HL-60 (cell line): Measurements from ENCODE around the gene ANO1.

Experiments used
- DNase-seq, 2 experiments: peaks; one replicate each; pipeline ENCODE4 v3.0.0-alpha.2; 2010 to 2020; ENCODE audit warnings: low read depth in 1 of 2, low spot score in 1 of 2
- H3K27ac ChIP-seq: fragments of 250-450 bp; sonication (Bioruptor Pico); replicated peaks from 2 replicates; pipeline ENCODE4 v1.5.1; 2020; ENCODE audit warnings: mild to moderate bottlenecking, moderate library complexity
- H3K27me3 ChIP-seq: fragments of 250-450 bp; sonication (Bioruptor Pico); 2 replicates; pipeline ENCODE4 v1.5.1; 2021; ENCODE audit warnings: mild to moderate bottlenecking, moderate library complexity; ENCODE audit not compliant: insufficient read depth, poor library complexity, severe bottlenecking
- H3K4me3 ChIP-seq: replicated peaks from 2 replicates; pipeline ENCODE4 v1.5.1; 2011; ENCODE audit warnings: mild to moderate bottlenecking, control low read depth, low read length; ENCODE audit not compliant: insufficient read depth
- GABPA ChIP-seq: IDR thresholded peaks from 2 replicates; pipeline ENCODE4 v1.6.1; 2012; ENCODE audit warnings: low read depth
- POLR2AphosphoS5 ChIP-seq: IDR thresholded peaks from 2 replicates; pipeline ENCODE4 v1.6.1; 2012; ENCODE audit warnings: low read depth
- SPI1 ChIP-seq: IDR thresholded peaks from 2 replicates; pipeline ENCODE4 v1.6.1; 2012; ENCODE audit warnings: low read depth, mild to moderate bottlenecking, borderline replicate concordance
- TF ChIP-seq, protein P1 (sequence below): IDR thresholded peaks from one replicate; pipeline ENCODE4 v1.5.1; 2011; ENCODE audit warnings: low read length, control low read depth, inconsistent platforms; ENCODE audit not compliant: insufficient read depth
- TF ChIP-seq, protein P2 (sequence below): IDR thresholded peaks from 2 replicates; pipeline ENCODE4 v1.6.1; 2012; ENCODE audit warnings: low read depth; ENCODE audit not compliant: insufficient replicate concordance

Gene ANO1

DNA sequence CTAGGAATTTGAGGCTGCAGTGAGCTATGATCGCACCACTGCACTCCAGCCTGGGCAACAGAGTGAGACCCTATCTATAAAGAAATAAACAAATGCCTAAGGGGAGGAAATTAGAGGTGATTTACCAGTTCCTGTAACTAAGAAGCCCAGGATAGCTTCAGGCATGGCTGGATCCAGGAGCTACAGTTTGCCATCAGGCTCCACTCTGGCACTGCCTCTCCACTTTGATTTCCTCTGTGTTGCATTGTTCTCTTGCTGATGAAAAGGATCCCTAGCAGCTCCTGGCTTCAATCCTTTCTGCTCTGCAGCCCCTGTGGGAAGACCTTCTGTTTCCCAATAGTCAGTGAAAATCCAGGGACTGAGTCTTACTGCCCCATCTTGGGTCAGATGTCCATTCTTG is 104.9 kb downstream of the ANO1 start:
- H3K27me3 ChIP-seq, result no peaks in the 10 kb centered on the region
- DNase-seq, result no peak
- H3K27ac ChIP-seq, result no peak overlapping the region
- no peak overlapping the region for H3K4me3 ChIP-seq
- TF ChIP-seq GABPA (no peak), SPI1 (no peak), POLR2AphosphoS5 (no peak)
- TF ChIP-seq, protein P1, sequence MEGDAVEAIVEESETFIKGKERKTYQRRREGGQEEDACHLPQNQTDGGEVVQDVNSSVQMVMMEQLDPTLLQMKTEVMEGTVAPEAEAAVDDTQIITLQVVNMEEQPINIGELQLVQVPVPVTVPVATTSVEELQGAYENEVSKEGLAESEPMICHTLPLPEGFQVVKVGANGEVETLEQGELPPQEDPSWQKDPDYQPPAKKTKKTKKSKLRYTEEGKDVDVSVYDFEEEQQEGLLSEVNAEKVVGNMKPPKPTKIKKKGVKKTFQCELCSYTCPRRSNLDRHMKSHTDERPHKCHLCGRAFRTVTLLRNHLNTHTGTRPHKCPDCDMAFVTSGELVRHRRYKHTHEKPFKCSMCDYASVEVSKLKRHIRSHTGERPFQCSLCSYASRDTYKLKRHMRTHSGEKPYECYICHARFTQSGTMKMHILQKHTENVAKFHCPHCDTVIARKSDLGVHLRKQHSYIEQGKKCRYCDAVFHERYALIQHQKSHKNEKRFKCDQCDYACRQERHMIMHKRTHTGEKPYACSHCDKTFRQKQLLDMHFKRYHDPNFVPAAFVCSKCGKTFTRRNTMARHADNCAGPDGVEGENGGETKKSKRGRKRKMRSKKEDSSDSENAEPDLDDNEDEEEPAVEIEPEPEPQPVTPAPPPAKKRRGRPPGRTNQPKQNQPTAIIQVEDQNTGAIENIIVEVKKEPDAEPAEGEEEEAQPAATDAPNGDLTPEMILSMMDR, result no peak
- TF ChIP-seq, protein P2, sequence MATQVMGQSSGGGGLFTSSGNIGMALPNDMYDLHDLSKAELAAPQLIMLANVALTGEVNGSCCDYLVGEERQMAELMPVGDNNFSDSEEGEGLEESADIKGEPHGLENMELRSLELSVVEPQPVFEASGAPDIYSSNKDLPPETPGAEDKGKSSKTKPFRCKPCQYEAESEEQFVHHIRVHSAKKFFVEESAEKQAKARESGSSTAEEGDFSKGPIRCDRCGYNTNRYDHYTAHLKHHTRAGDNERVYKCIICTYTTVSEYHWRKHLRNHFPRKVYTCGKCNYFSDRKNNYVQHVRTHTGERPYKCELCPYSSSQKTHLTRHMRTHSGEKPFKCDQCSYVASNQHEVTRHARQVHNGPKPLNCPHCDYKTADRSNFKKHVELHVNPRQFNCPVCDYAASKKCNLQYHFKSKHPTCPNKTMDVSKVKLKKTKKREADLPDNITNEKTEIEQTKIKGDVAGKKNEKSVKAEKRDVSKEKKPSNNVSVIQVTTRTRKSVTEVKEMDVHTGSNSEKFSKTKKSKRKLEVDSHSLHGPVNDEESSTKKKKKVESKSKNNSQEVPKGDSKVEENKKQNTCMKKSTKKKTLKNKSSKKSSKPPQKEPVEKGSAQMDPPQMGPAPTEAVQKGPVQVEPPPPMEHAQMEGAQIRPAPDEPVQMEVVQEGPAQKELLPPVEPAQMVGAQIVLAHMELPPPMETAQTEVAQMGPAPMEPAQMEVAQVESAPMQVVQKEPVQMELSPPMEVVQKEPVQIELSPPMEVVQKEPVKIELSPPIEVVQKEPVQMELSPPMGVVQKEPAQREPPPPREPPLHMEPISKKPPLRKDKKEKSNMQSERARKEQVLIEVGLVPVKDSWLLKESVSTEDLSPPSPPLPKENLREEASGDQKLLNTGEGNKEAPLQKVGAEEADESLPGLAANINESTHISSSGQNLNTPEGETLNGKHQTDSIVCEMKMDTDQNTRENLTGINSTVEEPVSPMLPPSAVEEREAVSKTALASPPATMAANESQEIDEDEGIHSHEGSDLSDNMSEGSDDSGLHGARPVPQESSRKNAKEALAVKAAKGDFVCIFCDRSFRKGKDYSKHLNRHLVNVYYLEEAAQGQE, result no peak

DNA sequence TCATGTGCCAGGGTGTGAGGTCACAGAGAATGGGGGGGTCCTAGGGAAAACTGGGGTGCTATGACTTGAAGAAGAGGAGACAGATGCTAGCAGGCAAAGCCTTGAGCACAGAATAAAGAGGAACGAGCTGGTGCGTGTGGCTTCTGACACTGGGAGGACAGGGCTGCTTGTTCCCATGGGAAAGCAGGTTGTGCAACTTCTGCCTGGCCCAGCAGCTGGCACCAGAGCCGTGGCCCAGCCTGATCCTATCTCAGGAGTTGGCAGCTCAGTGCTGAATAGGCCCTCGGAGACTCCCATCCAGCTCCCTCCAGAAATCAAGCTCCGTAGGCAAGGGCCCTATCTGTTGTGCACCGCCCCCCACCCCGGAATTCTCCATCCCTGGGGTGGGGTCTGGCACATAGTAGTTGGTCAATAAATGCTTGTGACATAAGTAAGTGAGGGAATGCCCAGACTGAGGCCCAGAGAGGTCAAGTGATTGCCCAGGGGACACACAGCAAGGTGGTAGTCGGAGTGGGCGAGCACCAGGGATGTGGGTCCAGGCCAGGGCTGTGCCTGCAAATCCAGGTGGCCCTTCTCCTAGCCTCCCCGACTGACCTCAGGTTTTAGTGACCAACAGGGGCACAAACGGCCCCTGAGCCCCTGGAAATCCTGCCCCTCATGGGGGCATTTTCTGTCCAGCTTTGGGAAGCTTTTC is 105.5 kb downstream of the ANO1 start:
- no peaks in the 10 kb centered on the region for H3K27me3 ChIP-seq
- H3K4me3 ChIP-seq, result no peak overlapping the region
- H3K27ac ChIP-seq, result no peak overlapping the region
- TF ChIP-seq SPI1, result no peak
- TF ChIP-seq, protein P2, result no peak
- TF ChIP-seq, protein P1, result no peak
- TF ChIP-seq POLR2AphosphoS5, result no peak
- TF ChIP-seq GABPA, result no peak
- DNase-seq, result no peak

DNA sequence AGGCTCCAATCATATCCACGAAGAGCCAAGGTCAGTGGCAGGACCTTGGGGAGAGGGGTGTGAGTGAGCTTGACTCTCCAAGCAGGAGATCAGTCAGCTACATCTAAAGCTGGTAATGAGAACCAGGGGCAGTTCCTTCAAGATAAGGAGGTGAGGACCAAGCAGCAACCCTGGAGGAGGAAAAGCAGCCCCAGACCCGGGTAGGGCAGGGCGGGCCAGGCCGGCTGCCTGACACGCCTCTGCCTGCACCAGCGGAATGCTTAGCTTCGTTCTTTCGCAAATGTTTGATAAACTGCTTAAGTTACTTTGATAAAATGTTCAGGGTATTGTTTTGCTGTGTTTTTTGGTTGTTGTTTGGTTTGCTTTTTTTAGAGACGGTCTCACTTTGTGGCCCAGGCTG is 106.3 kb downstream of the ANO1 start:
- Histone ChIP-seq H3K27me3 (no peaks in the 10 kb centered on the region), H3K4me3 (no peak overlapping the region), H3K27ac (no peak overlapping the region)
- TF ChIP-seq SPI1, result no peak
- TF ChIP-seq, protein P1, result no peak
- TF ChIP-seq, protein P2, result no peak
- TF ChIP-seq POLR2AphosphoS5, result no peak
- no peak for TF ChIP-seq GABPA
- no peak for DNase-seq
